Measurements from ENCODE around the gene CEP162.

Gene CEP162

DNA sequence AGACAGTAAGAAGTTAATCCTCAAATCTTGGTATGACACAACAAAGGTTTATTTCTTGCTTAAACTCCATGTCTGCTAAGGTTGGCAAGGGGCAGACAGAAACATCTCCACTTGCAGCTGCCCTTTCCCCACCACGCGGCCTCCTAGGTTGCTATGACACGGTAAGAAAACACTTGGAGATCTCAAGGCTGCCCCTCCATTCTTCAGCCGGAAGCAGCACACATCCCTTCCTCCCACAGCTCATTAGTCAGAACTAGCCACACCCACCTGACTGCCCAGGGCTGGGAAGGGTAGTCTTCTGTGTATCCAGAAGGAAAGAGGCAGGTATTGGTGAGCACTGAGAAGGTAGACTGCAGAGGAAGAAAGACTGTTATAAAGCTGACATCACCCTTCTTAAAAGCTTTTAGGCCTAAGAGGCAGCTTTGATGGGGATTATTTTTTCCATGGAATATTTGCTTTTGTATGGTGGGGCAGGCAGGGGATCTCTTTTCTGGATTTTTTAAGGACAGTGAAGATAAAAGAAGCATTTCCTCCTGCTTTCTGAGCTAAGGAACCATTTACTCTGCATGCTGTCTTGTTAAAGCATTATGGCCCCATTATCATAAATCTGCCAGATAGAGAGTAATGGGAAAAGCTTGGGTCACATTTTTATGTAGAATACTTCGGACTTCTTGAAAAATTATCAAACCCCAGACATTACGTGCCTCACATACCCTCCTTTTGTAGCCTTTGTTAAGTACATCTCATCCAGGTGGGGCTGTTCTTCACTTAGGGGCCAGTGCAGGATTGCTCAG, 152.3 kb downstream of the CEP162 start:
- H3K79me2 ChIP-seq (ENCODE audit: control insufficient read depth, low read length) = no peaks in the 10 kb centered on the region
- no peaks in the 10 kb centered on the region for H3K9me3 ChIP-seq (ENCODE audit: control insufficient read depth, insufficient read depth, low read length)
- no peaks in the 10 kb centered on the region for H3F3A ChIP-seq (ENCODE audit: control insufficient read depth, insufficient read depth)
- no peak overlapping the region for H3K27ac ChIP-seq (ENCODE audit: low read depth, low read length)
- no peaks in the 10 kb centered on the region for H3K9me2 ChIP-seq (replicated peaks; ENCODE audit: control insufficient read depth, low read length)
- H3K4me3 ChIP-seq (ENCODE audit: low read length) = no peak overlapping the region
- no peaks in the 10 kb centered on the region for H4K20me1 ChIP-seq (ENCODE audit: control insufficient read depth, insufficient read depth, low read depth, low read length)
- H3K27me3 ChIP-seq (ENCODE audit: control insufficient read depth, low read length) = no peaks in the 10 kb centered on the region
- H3K4me1 ChIP-seq (ENCODE audit: control insufficient read depth, low read length) = no peaks in the 10 kb centered on the region
- no peaks in the 10 kb centered on the region for H3K36me3 ChIP-seq (ENCODE audit: control insufficient read depth, low read length)
- TF ChIP-seq EZH2phosphoT487 (IDR thresholded peaks at IDR 0.05; ENCODE audit: borderline replicate concordance, low read length) = no peak
- TF ChIP-seq, protein P1, sequence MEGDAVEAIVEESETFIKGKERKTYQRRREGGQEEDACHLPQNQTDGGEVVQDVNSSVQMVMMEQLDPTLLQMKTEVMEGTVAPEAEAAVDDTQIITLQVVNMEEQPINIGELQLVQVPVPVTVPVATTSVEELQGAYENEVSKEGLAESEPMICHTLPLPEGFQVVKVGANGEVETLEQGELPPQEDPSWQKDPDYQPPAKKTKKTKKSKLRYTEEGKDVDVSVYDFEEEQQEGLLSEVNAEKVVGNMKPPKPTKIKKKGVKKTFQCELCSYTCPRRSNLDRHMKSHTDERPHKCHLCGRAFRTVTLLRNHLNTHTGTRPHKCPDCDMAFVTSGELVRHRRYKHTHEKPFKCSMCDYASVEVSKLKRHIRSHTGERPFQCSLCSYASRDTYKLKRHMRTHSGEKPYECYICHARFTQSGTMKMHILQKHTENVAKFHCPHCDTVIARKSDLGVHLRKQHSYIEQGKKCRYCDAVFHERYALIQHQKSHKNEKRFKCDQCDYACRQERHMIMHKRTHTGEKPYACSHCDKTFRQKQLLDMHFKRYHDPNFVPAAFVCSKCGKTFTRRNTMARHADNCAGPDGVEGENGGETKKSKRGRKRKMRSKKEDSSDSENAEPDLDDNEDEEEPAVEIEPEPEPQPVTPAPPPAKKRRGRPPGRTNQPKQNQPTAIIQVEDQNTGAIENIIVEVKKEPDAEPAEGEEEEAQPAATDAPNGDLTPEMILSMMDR (IDR thresholded peaks at IDR 0.05; ENCODE audit: low read depth, low read length, poor library complexity, severe bottlenecking) = no peak
- no peak overlapping the region for H3K4me2 ChIP-seq (ENCODE audit: low read length)
